Sciatic nerve (tissue), 2 donors: Measurements from ENCODE around the gene CCDC102A. TPM values are rescaled to one million over a fixed set of nuclear protein-coding genes. Genes with fewer than 3 reads are reported as not detected.
A peak's percentile ranks its signal among the peaks of the same experiment; 100 is the strongest.
"Not testable (repeated sequence)": the region's sequence is repeated elsewhere in the genome, so short reads cannot be mapped to it uniquely, and the experiment has no call there.

Experiments used
- ATAC-seq: fragments of 200-7000 bp; cut with Tn5 transposase; one replicate; pipeline ENCODE4 v1.9.1; 2020; ENCODE audit warnings: mild to moderate bottlenecking, moderate library complexity
- DNase-seq: peaks from one replicate; pipeline ENCODE4 v3.0.0-alpha.2; 2020; ENCODE audit warnings: low spot score
- intact Hi-C: fragments of 100-400 bp; cut with DNase I; formaldehyde crosslinking; loops from one replicate; pipeline ENCODE4 v1.14.2; 2022
- total RNA-seq: library from RNA; stranded (reverse); fragmentation: NEBNext Ultra II Directional; extraction: Animal tissue kit (Norgen Biotek cat#: 25700); gene quantifications from one replicate; pipeline ENCODE4 v1.2.1, GENCODE V29; 2021
- donor health status: DM: no; HTN: no; CAD: no.
- donor health status: DM: no; HTN: no; CAD: no.

CCDC102A gene
- 14.3 TPM for total RNA-seq

DNA sequence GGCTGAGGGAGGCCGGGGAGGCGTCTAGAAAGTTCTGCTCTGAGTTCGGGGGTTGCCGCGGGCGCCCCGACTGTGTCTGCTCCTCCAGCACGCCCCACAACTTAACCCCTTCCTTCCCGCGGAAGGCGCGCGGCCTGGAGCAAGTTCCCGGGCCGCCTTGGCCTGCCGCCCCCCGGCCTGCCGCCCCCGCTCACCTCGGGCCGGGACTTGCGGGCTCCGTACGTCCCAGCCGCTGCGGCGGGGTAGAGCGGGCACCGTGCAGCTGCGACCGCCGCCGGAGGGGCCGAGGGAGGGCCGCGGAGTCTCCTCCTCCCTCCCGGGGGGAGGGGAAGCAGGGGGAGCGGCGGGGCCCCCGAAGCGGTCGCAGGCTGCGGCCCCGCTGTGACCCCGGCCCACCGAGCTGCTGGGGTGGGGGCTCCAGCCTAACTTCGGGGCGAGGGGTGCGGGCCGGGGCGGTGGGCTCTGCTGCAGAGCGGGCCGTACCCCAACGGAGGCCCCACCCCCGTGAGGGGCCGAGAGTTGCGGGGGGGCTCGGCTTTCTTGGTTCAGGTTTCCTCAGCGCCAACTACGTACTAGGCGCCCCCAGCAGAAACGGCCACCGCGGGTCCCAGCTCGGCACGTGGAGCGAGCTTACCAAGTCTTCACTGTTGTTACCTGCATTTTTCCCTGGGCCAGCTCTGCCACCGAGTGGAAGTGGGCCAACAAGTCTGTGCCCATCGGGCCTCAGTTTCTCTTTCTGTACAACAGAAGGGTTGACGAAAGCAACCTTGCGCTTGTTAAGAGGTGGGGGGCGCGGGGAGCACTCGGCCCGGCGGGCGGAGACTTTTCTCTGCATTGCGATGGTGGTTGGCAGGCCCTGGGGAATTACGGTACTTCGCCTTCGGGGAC is at the start of gene CCDC102A:
TSS of gene CCDC102A (minus strand) at position 266 of the 888 bp plus-strand sequence. CDS start 7,394 bp downstream, outside the sequence.
- intact Hi-C loops, result no loop called here
- ATAC-seq, result peak; percentile 25
- peak; percentile 72 for DNase-seq

DNA sequence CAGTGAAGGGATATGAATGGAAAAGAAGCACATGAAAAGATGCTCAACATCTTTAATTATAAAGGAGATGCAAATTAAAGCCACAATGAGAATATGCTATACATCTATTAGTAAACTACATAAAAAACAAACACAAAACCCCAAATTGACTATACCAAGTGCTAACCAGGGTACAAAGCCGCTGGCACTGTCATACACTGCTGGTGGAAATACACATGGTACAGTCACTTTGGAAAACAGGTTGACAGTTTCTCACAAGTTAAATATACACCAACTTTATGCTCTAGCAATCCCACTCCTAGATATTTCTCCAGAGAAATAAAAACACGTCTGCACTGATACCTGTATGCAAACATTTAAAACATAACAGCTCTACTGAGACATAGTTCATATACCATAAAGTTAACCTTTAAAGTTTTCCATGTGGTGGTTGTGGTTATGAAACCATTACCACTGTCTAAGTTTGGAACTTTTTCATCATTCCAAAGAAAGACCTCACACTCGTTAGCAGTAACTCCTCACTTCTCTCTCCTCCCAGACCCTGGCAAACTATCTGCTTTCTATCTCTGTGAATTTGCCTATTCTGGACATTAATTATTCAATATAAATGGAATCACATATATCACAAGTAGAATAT is 48.8 kb upstream of the CCDC102A start:
- ATAC-seq (no peak), DNase-seq (no peak)
- intact Hi-C loops, result no loop called here

DNA sequence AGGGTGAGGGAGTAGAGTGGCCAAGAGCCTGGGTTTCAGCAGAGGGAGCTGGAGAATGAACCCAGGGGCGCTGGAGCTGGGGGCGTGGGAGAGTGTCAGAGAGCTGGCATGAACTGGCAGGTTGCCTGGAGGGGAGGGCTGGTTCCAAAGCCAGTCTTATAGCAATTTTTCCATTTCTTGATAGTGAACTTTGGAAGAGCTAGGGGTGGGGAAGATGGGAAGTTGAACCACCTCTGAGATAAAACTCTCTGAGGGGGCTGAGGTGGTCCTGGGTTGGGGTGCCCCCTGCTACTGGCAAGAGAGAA is 42.9 kb upstream of the CCDC102A start:
- intact Hi-C loops, result loop anchor here (1.0 kb wide), 1 partner anchor 60 kb away; no protein-coding TSS in a partner anchor
- DNase-seq (no peak), ATAC-seq (no peak)

DNA sequence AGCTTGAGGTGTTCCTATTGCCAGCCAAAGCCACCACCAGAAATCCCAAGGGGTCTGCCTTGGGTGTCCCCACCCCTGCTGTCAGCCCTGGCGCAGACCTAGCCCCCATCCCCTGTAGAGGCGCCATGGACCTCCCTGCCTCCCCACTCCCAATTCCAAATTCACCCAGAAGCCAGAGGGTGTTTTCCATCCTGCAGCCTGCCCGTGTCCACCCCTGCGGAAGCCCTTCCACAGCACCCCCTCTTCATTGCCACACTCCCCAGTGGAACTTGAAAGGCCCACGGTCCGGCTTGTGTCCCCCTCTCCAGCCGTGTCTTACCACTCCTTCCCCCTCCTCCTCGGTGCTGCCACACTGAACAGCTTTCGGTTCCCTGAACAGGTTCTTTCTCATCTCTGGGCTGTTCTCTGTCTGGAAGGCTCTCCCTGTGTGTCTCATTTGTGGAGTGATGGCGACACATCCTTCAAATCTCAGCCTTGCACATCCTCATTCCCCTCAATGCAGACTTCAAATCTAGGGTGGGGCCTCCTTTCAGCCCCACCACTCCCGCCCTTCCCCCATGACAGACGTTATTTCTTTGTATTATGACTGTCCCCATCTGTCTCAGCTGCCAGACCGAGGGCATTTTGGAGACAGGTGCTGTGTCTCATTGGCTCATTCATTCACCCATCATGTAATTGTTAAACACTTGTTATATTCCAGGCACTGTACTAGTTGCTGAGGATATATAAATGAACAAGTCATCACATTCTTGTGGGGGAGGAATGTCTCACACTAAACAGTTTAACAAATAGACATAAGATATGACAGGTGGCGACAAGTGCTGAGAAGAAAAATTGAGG is 42.4 kb upstream of the CCDC102A start:
- ATAC-seq, result no peak

DNA sequence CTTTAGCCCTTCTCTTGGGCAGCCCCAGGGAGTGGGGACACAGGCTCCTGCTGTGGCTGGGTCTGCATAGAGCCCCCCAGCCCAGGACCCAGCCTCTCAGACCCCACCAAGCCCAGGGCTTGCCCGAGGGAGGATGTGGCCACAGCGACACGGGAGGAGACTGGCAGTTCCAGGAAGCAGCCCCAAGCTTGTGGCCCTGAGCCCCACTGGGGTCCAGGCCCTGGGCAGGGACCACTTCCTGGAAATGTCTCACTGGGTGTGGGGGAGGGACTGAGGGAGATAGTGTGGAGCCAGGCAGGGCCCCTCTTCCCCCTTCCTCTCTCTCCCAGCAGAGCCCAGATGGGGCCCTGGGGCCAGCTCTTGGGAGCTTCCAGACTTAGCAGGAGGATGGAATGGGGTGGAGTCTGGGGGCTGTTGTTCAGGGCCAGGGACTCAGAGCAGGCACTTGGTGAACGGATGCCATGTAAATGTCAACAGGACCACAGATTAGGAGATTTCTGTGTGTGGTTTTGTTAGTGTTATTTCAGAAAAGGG is 41.4 kb upstream of the CCDC102A start:
- no peak for DNase-seq
- ATAC-seq, result no peak
- intact Hi-C loops, result no loop called here

More for the DNA sequence above, 42.4 kb upstream of the CCDC102A start:
- intact Hi-C loops, result loop anchor here (1.0 kb wide), 1 partner anchor 59 kb away; no protein-coding TSS in a partner anchor
- no peak for DNase-seq

DNA sequence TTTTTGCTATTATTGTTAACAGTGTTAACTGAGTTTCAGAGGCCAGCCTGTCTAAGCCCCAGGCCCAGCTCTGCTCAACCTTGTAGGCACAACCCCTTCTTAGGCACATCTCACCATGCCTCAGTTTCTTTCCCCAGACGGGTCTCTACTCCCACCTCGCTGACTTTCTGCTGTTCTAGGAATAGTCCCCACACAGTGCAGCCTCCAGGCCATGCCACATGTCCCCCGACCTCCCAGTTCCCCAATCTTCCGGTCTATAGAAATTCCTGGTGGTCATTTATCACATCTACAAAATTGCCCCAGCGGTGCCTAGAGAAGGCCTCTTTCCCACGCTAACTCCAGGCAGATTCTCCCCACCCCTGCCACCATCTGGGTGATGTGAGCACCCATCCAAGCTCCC is 40.8 kb upstream of the CCDC102A start:
- intact Hi-C loops, result no loop called here
- no peak for ATAC-seq
- no peak for DNase-seq

DNA sequence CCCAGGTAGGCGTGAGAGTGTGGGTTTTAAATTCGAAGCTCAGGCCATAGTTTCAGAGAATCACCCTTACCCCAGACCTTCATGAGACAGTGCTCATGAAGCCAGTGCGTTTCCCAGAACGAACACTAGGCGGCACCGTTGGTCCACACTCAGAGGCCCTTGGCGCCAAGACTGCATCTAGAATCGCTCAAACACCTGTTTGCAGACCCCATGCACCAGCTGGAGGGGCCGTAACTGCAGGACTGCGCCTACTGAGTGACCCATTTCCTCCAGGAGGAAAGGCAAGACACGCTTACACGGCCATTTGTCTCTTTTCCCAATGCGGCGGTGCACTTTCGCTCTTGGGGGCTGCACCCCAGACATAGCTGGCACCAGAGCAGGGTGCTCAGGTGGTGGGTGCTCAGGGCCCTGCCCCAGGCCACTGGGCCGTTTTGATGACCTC is 40.1 kb upstream of the CCDC102A start:
- DNase-seq (peak; percentile 88), ATAC-seq (peak; percentile 79)
- intact Hi-C loops, result no loop called here

DNA sequence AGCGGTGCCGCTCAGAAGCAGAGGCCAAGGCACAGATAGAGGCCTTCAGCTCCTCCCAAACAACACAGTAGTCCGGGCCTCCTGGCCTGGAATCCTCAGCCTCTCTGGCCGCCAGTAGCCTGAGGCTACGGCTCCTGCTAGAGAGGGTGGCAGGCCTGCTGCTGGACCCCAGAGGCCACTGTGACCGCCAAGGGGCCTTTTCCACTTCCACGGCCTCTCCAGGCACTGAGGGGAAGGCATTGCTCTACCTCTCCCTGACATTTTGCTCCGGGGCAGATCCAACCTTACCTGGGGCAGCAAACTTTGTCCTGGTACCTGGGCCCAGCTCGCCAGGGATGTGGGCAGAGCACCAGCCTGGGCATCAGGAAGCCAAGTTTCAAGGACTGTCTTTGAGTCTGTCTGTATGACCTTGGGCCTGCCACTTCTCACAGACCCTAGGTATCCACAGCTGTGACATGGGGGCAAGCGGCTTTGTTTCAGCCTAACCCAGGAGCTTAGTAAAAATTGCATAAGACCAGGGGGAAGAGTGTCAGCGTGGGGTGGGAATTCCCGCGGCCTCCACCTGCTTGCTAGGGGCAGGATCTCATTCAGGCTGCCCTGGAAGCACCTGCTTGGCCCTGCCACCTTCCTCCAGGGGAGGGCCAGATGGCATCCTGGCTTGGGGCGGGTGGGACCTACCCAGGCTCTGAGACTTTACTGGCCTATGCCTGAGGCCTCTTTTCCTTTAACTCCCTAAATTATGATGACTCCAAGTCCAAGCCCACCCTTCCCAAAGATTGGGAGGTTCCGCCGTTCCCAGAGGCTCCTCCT is 39.3 kb upstream of the CCDC102A start:
- intact Hi-C loops, result no loop called here
- ATAC-seq (no peak), DNase-seq (no peak)

DNA sequence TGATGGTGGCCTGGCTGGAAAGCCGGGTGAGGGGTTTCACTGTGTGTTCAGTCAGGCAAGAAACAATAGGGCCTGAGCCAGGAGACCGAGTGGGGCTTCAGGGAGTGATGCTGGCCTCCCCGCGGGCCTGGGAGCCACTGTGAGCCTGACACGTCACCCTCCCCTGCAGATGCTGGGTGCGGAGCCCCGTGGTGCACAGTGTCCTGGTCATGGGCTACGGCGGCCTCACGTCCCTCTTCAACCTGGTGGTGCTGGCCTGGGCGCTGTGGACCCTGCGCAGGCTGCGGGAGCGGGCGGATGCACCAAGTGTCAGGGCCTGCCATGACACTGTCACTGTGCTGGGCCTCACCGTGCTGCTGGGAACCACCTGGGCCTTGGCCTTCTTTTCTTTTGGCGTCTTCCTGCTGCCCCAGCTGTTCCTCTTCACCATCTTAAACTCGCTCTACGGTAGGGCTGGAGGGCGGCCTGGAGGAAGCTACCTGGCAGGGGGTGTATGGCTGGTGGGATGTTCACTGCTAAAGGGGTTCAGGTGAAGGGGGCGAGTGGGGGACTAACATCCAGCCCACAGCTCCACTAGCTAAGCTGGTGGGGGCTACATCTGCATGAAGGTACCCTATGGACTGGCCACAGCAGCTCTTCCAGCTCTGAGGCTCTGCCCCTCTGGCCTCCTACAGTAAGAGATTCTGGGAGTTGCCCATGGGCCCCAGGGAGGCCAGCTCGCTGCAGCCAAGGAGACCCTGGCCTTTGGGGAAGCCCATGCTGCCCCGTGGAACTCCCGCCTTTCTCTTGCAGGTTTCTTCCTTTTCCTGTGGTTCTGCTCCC is 38.5 kb upstream of the CCDC102A start:
- DNase-seq, result no peak
- ATAC-seq, result no peak
- intact Hi-C loops, result no loop called here

DNA sequence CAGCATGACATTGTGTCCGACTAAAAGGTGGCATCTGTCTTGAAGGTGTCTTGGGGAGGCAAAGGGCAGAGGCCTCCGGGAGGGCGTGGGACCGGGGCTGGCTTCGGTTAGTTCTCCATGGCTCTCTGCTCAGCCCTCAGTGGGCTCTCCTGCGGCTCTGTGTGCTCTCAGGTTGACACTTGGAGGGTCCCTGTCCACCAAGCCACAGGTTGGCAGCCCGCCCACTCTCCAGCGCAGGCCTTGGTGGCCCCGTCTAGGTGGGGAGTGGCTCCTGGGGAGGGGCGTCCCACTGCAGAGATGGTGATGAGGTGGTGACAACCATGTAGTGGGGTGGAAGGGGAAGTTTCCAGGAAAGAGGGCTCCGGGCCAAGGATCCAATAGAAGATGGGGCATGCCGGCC is 37.7 kb upstream of the CCDC102A start:
- intact Hi-C loops, result no loop called here
- ATAC-seq (no peak), DNase-seq (no peak)

DNA sequence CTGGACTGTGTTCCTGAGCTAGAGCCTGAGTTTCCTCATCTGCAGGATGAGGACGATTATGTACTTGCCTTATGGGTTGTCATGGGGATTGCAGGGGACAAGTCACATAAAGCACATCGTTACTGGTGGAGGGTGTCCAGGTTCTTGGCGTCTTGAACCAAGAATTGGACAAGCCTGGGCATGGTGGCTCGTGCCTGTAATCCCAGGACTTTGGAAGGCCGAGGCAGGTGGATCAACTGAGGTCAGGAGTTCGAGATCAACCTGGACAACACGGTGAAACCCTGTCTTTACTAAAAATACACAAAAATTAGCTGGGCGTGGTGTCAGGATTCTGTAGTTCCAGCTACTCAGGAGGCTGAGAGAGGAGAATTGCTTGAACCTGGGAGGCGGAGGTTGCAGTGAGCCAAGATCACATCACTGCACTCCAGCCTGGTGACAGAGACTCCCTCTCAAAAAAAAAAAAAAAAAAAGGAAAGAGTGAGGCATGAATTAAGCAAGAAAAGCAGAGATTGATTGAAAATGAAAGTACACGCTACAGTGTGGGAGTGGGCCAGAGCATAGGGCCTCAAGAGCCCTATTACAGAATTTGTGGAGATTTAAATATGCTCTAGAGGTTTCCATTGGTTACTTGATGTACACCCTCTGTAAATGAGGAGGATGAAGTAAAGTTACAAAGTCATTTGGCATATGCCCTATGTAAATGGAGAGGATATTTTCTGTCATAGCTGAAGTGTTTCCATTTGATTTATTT is 36.8 kb upstream of the CCDC102A start:
- ATAC-seq (no peak), DNase-seq (no peak)
- intact Hi-C loops, result no loop called here

DNA sequence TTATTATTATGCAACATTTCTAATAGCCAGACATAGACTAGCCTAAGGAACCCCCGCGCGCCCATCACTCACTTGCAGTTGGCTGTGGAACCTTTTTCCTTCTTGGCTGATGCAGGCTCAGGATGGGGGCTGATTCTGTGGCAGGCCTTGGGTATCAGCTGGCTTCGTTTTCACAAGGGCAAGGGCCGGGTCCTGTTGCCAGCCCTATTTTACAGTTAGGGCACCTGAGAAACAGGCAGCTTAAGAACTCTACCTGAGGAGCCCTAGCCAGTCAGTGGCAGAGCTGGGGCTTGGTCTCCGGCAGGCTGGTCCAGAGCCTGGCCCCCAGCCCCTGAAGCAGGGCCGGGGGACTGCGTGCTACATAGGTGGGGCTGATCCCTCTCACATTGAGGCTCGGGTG is 34.7 kb upstream of the CCDC102A start:
- intact Hi-C loops, result loop anchor here (2.0 kb wide), 1 partner anchor 68 kb away; no protein-coding TSS in a partner anchor
- DNase-seq, result no peak
- ATAC-seq, result no peak

DNA sequence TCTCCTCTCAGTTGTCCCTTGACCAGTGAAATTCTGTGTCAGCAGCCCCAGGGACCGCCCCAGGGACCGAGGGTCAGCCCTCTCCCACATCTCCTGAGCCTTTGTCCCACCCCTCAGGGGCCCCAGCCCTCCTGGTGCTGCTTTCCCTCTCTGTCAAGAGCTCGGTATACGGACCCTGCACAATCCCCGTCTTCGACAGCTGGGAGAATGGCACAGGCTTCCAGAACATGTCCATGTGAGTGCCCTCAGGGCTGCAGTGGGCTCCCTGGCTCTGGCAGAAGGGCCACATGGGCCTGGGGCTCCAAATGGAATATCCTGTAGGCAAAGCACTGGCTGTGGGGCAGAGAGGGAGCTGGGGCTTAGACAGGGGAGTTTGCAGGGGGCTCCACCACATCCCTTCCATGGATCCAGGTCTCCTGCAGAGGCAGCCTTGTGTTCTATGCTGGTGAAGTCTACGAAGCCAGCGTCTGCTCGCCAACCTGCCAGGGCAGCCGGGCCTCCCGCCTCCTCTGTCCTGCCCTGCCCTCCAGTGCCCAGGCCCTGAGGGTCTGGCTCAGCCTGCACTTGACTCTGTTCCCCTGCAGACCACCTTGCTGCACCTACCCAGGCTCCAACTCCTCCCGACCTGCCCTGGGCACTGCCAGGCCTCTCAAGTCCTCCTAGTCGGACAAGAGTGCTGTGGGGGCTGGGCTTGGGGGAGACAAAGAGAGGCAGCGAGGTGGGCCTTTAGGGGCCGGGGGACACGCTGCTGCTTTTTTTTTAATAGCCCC is 34.1 kb upstream of the CCDC102A start:
- intact Hi-C loops, result loop anchor here (2.0 kb wide), 1 partner anchor 68 kb away; no protein-coding TSS in a partner anchor
- ATAC-seq, result no peak
- no peak for DNase-seq

DNA sequence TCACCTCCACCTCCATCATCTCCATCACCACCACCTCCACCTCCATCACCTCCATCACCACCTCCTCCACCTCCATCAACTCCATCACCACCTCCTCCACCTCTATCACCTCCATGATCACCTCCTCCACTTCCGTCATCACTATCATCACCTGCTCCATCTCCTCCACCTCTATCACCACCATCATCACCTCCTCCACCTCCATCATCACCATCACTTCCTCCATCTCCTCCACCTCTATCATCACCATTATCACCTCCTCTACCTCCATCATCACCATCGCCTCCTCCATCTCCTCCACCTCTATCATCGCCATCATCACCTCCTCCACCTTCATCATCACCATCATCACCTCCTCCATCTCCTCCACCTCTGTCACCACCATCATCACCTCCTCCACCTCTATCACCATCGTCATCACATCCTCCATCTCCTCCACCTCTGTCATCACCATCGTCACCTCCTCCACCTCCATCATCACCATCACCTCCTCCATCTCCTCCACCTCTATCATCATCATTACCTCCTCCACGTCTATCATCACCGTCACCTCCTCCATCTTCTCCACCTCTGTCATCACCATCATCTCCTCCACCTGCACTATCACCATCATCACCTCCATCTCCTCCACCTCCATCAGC is 33.1 kb upstream of the CCDC102A start:
- ATAC-seq (no peak), DNase-seq (no peak)
- intact Hi-C loops, result no loop called here

DNA sequence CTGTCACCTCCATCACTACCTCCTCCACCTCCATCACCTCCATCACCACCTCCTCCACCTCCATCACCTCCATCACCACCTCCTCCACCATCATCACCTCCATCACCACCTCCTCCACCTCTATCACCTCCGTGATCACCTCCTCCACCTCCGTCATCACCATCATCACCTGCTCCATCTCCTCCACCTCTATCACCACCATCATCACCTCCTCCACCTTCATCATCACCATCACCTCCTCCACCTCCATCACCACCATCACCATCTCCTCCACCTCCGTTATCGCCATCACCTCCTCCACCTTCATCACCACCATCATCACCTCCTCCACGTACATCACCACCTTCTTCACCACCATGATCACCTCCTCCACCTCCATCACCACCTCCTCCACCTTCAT is 32.4 kb upstream of the CCDC102A start:
- intact Hi-C loops, ATAC-seq, DNase-seq: not testable (repeated sequence)
